Aorta (tissue), 5 donors: ENCODE results near the gene ZFP91. TPM values are rescaled to one million over a fixed set of nuclear protein-coding genes. Genes with fewer than 3 reads are reported as not detected.
"Not testable (repeated sequence)": the region's sequence is repeated elsewhere in the genome, so short reads cannot be mapped to it uniquely, and the experiment has no call there.

Experiments
- ATAC-seq: fragments of 200-7000 bp; cut with Tn5 transposase; one replicate; pipeline ENCODE4 v1.9.1; 2022; ENCODE audit warnings: moderate library complexity; ENCODE audit not compliant: low FRiP score
- DNase-seq, 2 donors: peaks; one replicate each; pipeline ENCODE4 v3.0.0-alpha.2; 2020
- H3K27ac ChIP-seq, 2 donors: one replicate each; pipeline ENCODE4 v1.5.1; 2013; ENCODE audit warnings: low read length in 2 of 2, mild to moderate bottlenecking in 2 of 2, moderate library complexity in 2 of 2, control low read depth in 1 of 2, inconsistent platforms in 1 of 2, low read depth in 1 of 2
- H3K27me3 ChIP-seq, 2 donors: one replicate each; pipeline ENCODE4 v1.6.1; 2013; ENCODE audit warnings: control low read depth in 1 of 2, low read length in 1 of 2, mild to moderate bottlenecking in 1 of 2, moderate library complexity in 1 of 2; ENCODE audit not compliant: insufficient read depth in 2 of 2, control insufficient read depth in 1 of 2
- H3K36me3 ChIP-seq, 2 donors: one replicate each; pipeline ENCODE4 v1.6.1; 2013; ENCODE audit warnings: control low read depth in 1 of 2, low read length in 1 of 2, mild to moderate bottlenecking in 1 of 2; ENCODE audit not compliant: insufficient read depth in 2 of 2, control insufficient read depth in 1 of 2
- H3K4me1 ChIP-seq, 2 donors: one replicate each; pipeline ENCODE4 v1.6.1; 2013; ENCODE audit warnings: low read length in 2 of 2, control low read depth in 1 of 2, mild to moderate bottlenecking in 1 of 2, moderate library complexity in 1 of 2; ENCODE audit not compliant: insufficient read depth in 2 of 2, control insufficient read depth in 1 of 2
- H3K4me3 ChIP-seq, 2 donors: one replicate each; pipeline ENCODE4 v1.5.1; 2013; ENCODE audit warnings: low read length in 2 of 2, control low read depth in 1 of 2, mild to moderate bottlenecking in 1 of 2
- H3K9me3 ChIP-seq: one replicate; pipeline ENCODE4 v1.6.1; 2013; ENCODE audit warnings: mild to moderate bottlenecking, low read length; ENCODE audit not compliant: control insufficient read depth
- WGBS, 2 donors: extraction: QIAGEN DNeasy Blood & Tissue Kit; methylation state at CpG; one replicate each; pipeline ENCODE4 v1.1.7; 2013; 5-methylcytosine and 5-hydroxymethylcytosine counted together
- intact Hi-C, 2 donors: fragments of 100-400 bp; cut with DNase I; formaldehyde crosslinking; loops; one replicate each; pipeline versions ENCODE4 v1.14.2 to v1.15.0; 2022
- polyA plus RNA-seq, 2 donors: library from polyadenylated mRNA; stranded (reverse); fragments of 200-250 nt; gene quantifications; one replicate each; pipeline ENCODE4 v1.2.3, GENCODE V29; 2013
- total RNA-seq, 2 donors: library from RNA; stranded (reverse); fragmentation: NEBNext Ultra II Directional; extraction: Animal tissue kit (Norgen Biotek cat#: 25700); gene quantifications; one replicate each; pipeline ENCODE4 v1.2.1, GENCODE V29; 2021
- donor health status: healthy with polysubstance abuse.
- donor health status: Bipolar disorder and iron deficiency.
- donor health status: DM: no; HTN: no; CAD: no.
- donor health status: DM: no; HTN: no; CAD: no.
- donor health status: DM: yes; HTN: yes; CAD: no.

Gene ZFP91
- total and polyA plus RNA-seq, 4 donors = 20.3 to 57.1 (median 44.7) TPM

GRCh38 chr11:58564231-58564630, 14.6 kb upstream of the ZFP91 start:
- peaks cover 0 to 2% of the 10 kb centered on the region in 2 donors for H3K36me3 ChIP-seq
- DNase-seq (no peak), ATAC-seq (no peak)
- intact Hi-C loops = no loop called here
- peak overlapping the region; percentile 90 to 96 for H3K27ac ChIP-seq
- H3K27me3 ChIP-seq = no peaks in the 10 kb centered on the region
- no peak overlapping the region for H3K4me3 ChIP-seq
- H3K9me3 ChIP-seq = no peaks in the 10 kb centered on the region
- peaks cover 5 to 6% of the 10 kb centered on the region in 2 donors for H3K4me1 ChIP-seq

- ATAC-seq = peak; percentile 67
- no peaks in the 10 kb centered on the region for H3K9me3 ChIP-seq
- peaks cover 3 to 8% of the 10 kb centered on the region in 2 donors for H3K4me1 ChIP-seq
- 51 to 59% methylated on average over 4 of the region's 4 CpGs for WGBS, 2 donors
- H3K4me3 ChIP-seq = no peak overlapping the region
- DNase-seq = peak; percentile 66 to 78
- intact Hi-C loops = no loop called here
- H3K36me3 ChIP-seq = peaks cover 0 to 2% of the 10 kb centered on the region in 2 donors
- no peak overlapping the region for H3K27ac ChIP-seq
- no peaks in the 10 kb centered on the region for H3K27me3 ChIP-seq
Measured at GRCh38 chr11:58567889-58568512, 10.9 kb upstream of the ZFP91 start.

GRCh38 chr11:58572906-58573305, 6.0 kb upstream of the ZFP91 start:
- H3K4me3 ChIP-seq, DNase-seq, H3K27me3 ChIP-seq, H3K9me3 ChIP-seq, ATAC-seq, H3K36me3 ChIP-seq: not testable (repeated sequence)
- H3K27ac ChIP-seq = peak overlapping the region; percentile 37 to 73
- WGBS, 2 donors = 92 to 94% methylated on average over 14 of the region's 14 CpGs
- H3K4me1 ChIP-seq = peaks cover 4 to 19% of the 10 kb centered on the region in 2 donors
- intact Hi-C loops = loop anchor here (10.0 kb wide), 2 partner anchors 572 to 908 kb away; partner anchors contain the start of genes FAM111A (in 1 of the 2) and ZDHHC5 (in 1 of the 2)

GRCh38 chr11:58573451-58574104, 5.3 kb upstream of the ZFP91 start:
- H3K27me3 ChIP-seq = no peaks in the 10 kb centered on the region
- WGBS, 2 donors = 22 to 29% methylated on average over 4 of the region's 4 CpGs
- intact Hi-C loops = loop anchor here (10.0 kb wide), 2 partner anchors 571 to 909 kb away; partner anchors contain the start of genes FAM111A (in 1 of the 2) and ZDHHC5 (in 1 of the 2)
- H3K4me3 ChIP-seq = no peak overlapping the region
- peak overlapping the region; percentile 73 to 97 for H3K27ac ChIP-seq
- no peaks in the 10 kb centered on the region for H3K36me3 ChIP-seq
- peaks cover 4 to 19% of the 10 kb centered on the region in 2 donors for H3K4me1 ChIP-seq
- no peaks in the 10 kb centered on the region for H3K9me3 ChIP-seq
- ATAC-seq = no peak
- DNase-seq = peak; percentile 77 to 81

- H3K4me3 ChIP-seq = no peak overlapping the region
- DNase-seq (no peak), ATAC-seq (no peak)
- peak overlapping the region in 1 of 2 donors; percentile 63 for H3K27ac ChIP-seq
- H3K4me1 ChIP-seq = peaks cover 4 to 19% of the 10 kb centered on the region in 2 donors
- no peaks in the 10 kb centered on the region for H3K36me3 ChIP-seq
- H3K27me3 ChIP-seq = no peaks in the 10 kb centered on the region
- intact Hi-C loops = loop anchor here (10.0 kb wide), 2 partner anchors 570 to 910 kb away; partner anchors contain the start of genes FAM111A (in 1 of the 2) and ZDHHC5 (in 1 of the 2)
- H3K9me3 ChIP-seq = no peaks in the 10 kb centered on the region
Measured at GRCh38 chr11:58574881-58575280, 4.0 kb upstream of the ZFP91 start.

- intact Hi-C loops = loop anchor here (10.0 kb wide), 2 partner anchors 569 to 911 kb away; partner anchors contain the start of genes FAM111A (in 1 of the 2) and ZDHHC5 (in 1 of the 2)
- no peaks in the 10 kb centered on the region for H3K27me3 ChIP-seq
- H3K9me3 ChIP-seq = no peaks in the 10 kb centered on the region
- H3K36me3 ChIP-seq = no peaks in the 10 kb centered on the region
- no peak within 1 kb of the TSS for H3K4me3 ChIP-seq
- DNase-seq = no peak
- peak within 1 kb of the TSS; percentile 63 to 77 for H3K27ac ChIP-seq
- 63 to 70% methylated on average over 6 of the region's 6 CpGs for WGBS, 2 donors
- peaks cover 4 to 19% of the 10 kb centered on the region in 2 donors for H3K4me1 ChIP-seq
- no peak for ATAC-seq
Measured at GRCh38 chr11:58575377-58576020, 3.4 kb upstream of the ZFP91 start, which contains the start of gene LPXN. LPXN (minus strand) TSS chr11:58575856; CDS start chr11:58575772, 84 bp downstream.

GRCh38 chr11:58576887-58577471, 1.9 kb upstream of the ZFP91 start:
- DNase-seq (no peak), ATAC-seq (no peak)
- Histone ChIP-seq H3K4me3 (peak overlapping the region; percentile 43 to 67), H3K27me3 (no peaks in the 10 kb centered on the region), H3K36me3 (no peaks in the 10 kb centered on the region), H3K4me1 (peaks cover 4 to 16% of the 10 kb centered on the region in 2 donors), H3K9me3 (no peaks in the 10 kb centered on the region), H3K27ac (peak overlapping the region; percentile 50 to 77)
- 38 to 40% methylated on average over 4 of the region's 4 CpGs for WGBS, 2 donors
- intact Hi-C loops = loop anchor here (10.0 kb wide), 2 partner anchors 568 to 912 kb away; partner anchors contain the start of genes FAM111A (in 1 of the 2) and ZDHHC5 (in 1 of the 2)

GRCh38 chr11:58577555-58578135, 1.2 kb upstream of the ZFP91 start:
- peak overlapping the region; percentile 43 to 67 for H3K4me3 ChIP-seq
- no peaks in the 10 kb centered on the region for H3K9me3 ChIP-seq
- H3K36me3 ChIP-seq = no peaks in the 10 kb centered on the region
- H3K27me3 ChIP-seq = no peaks in the 10 kb centered on the region
- intact Hi-C loops = loop anchor here (10.0 kb wide), 2 partner anchors 567 to 913 kb away; partner anchors contain the start of genes FAM111A (in 1 of the 2) and ZDHHC5 (in 1 of the 2)
- 0% methylated on average over 21 of the region's 21 CpGs for WGBS, 2 donors
- peaks cover 4 to 16% of the 10 kb centered on the region in 2 donors for H3K4me1 ChIP-seq
- DNase-seq (peak; percentile 78 to 85), ATAC-seq (no peak)
- H3K27ac ChIP-seq = peak overlapping the region; percentile 50 to 96
